BJ (cell line): Measurements from ENCODE around the gene MSH4. TPM values are rescaled to one million over a fixed set of nuclear protein-coding genes. Genes with fewer than 3 reads are reported as not detected.
"Not testable (repeated sequence)": the region's sequence is repeated elsewhere in the genome, so short reads cannot be mapped to it uniquely, and the experiment has no call there.

Experiments used
- CTCF ChIA-PET: fragments of 350-600 bp; formaldehyde crosslinking; extraction: SDS; loops from one replicate; lab custom pipeline; 2021; ENCODE audit warnings: antibody characterized with exemption, inconsistent platforms; lab: Yijun Ruan, JAX
- POLR2A ChIA-PET: fragments of 300-600 bp; sonication (Branson Sonifier 250); formaldehyde crosslinking; extraction: SDS; loops from one replicate; lab custom pipeline; 2021; ENCODE audit warnings: antibody characterized with exemption; lab: Charles Lee
- DNase-seq: peaks from one replicate; pipeline ENCODE4 v3.0.0-alpha.2; 2011; ENCODE audit warnings: low read depth
- H3K27me3 ChIP-seq: 2 replicates; pipeline ENCODE4 v1.6.0; 2011; ENCODE audit warnings: low read length; ENCODE audit not compliant: control insufficient read depth, insufficient read depth
- H3K36me3 ChIP-seq: 2 replicates; pipeline ENCODE4 v1.5.1; 2011; ENCODE audit warnings: low read length; ENCODE audit not compliant: control insufficient read depth, insufficient read depth
- H3K4me3 ChIP-seq: 2 replicates; pipeline ENCODE4 v1.5.1; 2011; ENCODE audit warnings: low read depth, mild to moderate bottlenecking, control low read depth, low read length
- CTCF ChIP-seq: IDR thresholded peaks from 2 replicates; pipeline ENCODE4 v1.5.1; 2011; ENCODE audit warnings: low read depth, mild to moderate bottlenecking, control low read depth, inconsistent platforms, low read length, moderate library complexity; ENCODE audit not compliant: insufficient read depth
- polyA plus RNA-seq: library from polyadenylated mRNA; depleted of rRNA; stranded (reverse); fragments of >200 nt; gene quantifications from 2 replicates; pipeline ENCODE4 v1.2.3, GENCODE V29; 2011

The MSH4 gene
- polyA plus RNA-seq, 1 experiment = 0.04 TPM

- H3K27me3 ChIP-seq = no peaks in the 10 kb centered on the region
- no peak for DNase-seq
- CTCF ChIA-PET = interaction anchor here (0.6 to 0.7 kb wide), 2 partner anchors 8 to 42 kb away, joined by 3 read pairs; no protein-coding TSS in a partner anchor
- no peaks in the 10 kb centered on the region for H3K36me3 ChIP-seq
- POLR2A ChIA-PET = no interaction called here
- H3K4me3 ChIP-seq = no peak overlapping the region
- no peak for TF ChIP-seq CTCF
These were observed 28.7 kb upstream of the MSH4 start for GRCh38 chr1:75768016-75768415.

GRCh38 chr1:75770761-75771160 is 25.9 kb upstream of the MSH4 start:
- no peak for DNase-seq
- CTCF ChIA-PET = no interaction called here
- no peaks in the 10 kb centered on the region for H3K27me3 ChIP-seq
- no peak overlapping the region for H3K4me3 ChIP-seq
- no peaks in the 10 kb centered on the region for H3K36me3 ChIP-seq
- POLR2A ChIA-PET = no interaction called here
- TF ChIP-seq CTCF = no peak

- no peaks in the 10 kb centered on the region for H3K27me3 ChIP-seq
- no peak for DNase-seq
- CTCF ChIA-PET = no interaction called here
- H3K36me3 ChIP-seq = no peaks in the 10 kb centered on the region
- POLR2A ChIA-PET = no interaction called here
- H3K4me3 ChIP-seq = no peak overlapping the region
- TF ChIP-seq CTCF = no peak
These were observed 24.7 kb upstream of the MSH4 start for GRCh38 chr1:75771978-75772377.

GRCh38 chr1:75777812-75778211 is 18.9 kb upstream of the MSH4 start:
- H3K4me3 ChIP-seq, CTCF ChIA-PET, POLR2A ChIA-PET, H3K27me3 ChIP-seq, H3K36me3 ChIP-seq, DNase-seq: not testable (repeated sequence)

GRCh38 chr1:75778694-75779093 is 18.0 kb upstream of the MSH4 start:
- H3K27me3 ChIP-seq, H3K36me3 ChIP-seq, POLR2A ChIA-PET, H3K4me3 ChIP-seq, DNase-seq: not testable (repeated sequence)
- CTCF ChIA-PET = interaction anchor here (0.6 kb wide), 1 partner anchor 21 kb away, joined by 4 read pairs; no protein-coding TSS in a partner anchor

GRCh38 chr1:75780183-75780582 is 16.5 kb upstream of the MSH4 start:
- CTCF ChIA-PET, H3K4me3 ChIP-seq, DNase-seq, H3K36me3 ChIP-seq, POLR2A ChIA-PET, H3K27me3 ChIP-seq: not testable (repeated sequence)

- H3K36me3 ChIP-seq, H3K4me3 ChIP-seq, H3K27me3 ChIP-seq, DNase-seq, CTCF ChIA-PET, POLR2A ChIA-PET: not testable (repeated sequence)
These were observed 12.8 kb upstream of the MSH4 start for GRCh38 chr1:75783920-75784319.
